IPS-18c (cell line): ENCODE results near the gene TRDN.

Experiments
- H3K4me3 ChIP-seq: 2 replicates; pipeline ENCODE4 v1.7.0; 2013; ENCODE audit warnings: low read depth, mild to moderate bottlenecking, low read length, moderate library complexity; ENCODE audit not compliant: insufficient read depth
- H3K9me3 ChIP-seq: one replicate; pipeline ENCODE4 v1.6.1; 2013; ENCODE audit warnings: mild to moderate bottlenecking, low read length, moderate library complexity; ENCODE audit not compliant: control insufficient read depth, insufficient read depth

Gene TRDN

DNA sequence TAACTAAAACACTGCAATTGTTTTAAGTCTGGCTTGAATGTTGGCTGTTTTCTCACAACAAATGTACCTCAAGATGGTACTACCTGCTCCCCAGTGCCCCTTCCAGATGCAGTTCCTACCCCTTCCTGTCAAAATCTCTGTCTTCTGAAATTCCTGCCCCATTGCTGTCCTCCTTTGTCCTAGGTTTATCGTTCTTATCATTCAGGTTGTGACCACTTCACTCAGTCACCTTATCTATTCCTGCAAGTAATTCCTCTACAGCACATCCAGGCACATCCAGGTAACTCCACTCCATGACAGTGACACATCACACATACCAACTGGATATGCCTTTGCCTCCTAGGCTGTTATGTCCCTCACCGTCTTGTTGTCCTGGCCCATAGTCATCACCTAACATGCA is 90.2 kb downstream of the TRDN start:
- H3K4me3 ChIP-seq: no peak overlapping the region

DNA sequence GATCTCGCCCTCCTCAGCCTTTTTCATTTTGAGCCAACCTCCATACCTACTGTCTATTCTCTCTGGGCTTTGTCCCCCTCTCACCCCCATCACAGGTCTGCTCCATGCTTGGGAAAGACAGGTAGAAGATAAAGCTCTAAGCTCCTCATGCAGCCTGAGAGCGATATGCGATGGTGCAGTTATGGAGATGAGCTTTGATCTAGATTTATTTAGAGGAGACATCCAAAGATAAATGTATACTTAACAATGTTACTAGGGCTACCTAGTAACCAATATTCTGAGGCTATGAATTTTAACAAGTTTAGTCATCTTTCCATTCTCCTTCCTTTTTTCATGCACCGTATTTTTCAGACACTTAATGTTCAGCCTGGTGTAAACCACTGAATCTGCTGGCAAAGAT is 95.3 kb downstream of the TRDN start:
- H3K9me3 ChIP-seq: no peaks in the 10 kb centered on the region
- H3K4me3 ChIP-seq: no peak overlapping the region

More for the DNA sequence above, 90.2 kb downstream of the TRDN start:
- H3K9me3 ChIP-seq: no peaks in the 10 kb centered on the region

DNA sequence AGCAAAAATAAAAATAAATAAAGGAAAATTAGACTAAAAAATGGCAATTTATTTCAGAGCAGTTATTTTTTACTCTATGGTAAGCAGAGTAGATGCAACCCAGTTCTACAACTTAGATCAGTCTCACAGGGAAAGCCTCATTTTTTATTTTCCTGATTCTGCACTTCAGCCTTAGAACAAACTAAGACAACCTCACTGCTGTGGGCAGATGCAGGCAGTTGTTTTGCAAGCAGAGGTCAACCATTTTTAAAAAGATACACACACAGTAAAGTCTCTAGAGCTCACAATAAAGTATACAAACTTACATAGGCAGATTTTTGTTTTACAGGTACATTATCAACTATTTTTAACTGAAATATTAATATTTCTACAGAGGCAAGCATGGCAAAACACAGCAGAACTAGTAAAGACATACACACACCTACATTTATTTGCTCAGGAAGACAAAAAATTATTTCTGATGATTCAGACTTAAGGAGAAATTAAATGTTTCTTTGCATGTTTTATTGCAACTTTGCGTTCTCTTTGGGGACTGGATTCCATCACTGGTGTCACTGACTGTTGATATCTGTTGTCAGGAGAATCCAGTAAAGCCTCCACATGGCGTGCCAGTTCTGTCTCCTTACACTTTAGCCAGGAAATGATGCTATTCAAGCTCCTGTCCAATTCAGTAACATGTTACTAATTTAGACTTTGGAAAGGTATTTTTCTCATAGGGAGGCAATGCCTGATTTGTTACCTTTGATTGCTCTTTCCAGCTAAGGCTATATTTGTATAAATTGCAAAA is 102.7 kb downstream of the TRDN start:
- Histone ChIP-seq H3K4me3 (no peak overlapping the region), H3K9me3 (no peaks in the 10 kb centered on the region)

DNA sequence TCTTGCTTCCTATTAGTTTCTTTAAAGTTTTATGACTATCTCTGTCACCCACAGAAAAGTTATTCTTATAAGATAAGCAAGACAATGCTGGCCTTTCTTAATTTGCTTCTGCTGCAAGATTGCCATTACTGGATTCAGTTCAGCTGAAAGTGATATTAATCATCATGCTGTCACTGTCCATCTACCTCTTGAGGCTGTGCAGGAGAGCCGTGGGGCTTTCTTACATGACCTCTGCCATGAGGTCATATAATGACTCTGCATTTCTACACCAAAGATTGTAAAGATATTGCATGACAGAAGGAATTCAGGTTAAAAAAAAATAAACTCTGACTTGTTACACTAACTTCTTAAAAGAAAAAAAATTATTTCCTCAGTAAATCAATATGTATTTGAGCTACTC is 106.9 kb downstream of the TRDN start:
- no peaks in the 10 kb centered on the region for H3K9me3 ChIP-seq
- no peak overlapping the region for H3K4me3 ChIP-seq

DNA sequence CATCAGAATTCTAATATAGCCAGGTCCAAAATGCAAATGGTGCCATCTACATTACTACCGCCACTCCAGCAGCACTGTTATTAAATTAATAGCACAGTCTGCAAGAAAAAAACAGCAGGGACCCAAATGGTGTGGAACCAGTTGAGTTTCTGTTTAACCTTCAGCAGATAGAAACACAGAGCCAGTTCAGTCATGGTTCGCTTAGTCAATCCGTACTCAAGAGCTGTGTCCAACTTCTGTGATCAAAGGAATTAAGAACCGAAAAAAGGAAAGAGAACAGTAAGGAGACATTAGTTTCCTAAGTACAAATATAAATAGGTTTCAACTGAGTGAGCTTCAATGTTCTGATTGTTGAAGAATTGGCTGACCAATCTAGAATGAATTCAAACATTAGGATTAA is 107.7 kb downstream of the TRDN start:
- no peak overlapping the region for H3K4me3 ChIP-seq
- H3K9me3 ChIP-seq: no peaks in the 10 kb centered on the region

DNA sequence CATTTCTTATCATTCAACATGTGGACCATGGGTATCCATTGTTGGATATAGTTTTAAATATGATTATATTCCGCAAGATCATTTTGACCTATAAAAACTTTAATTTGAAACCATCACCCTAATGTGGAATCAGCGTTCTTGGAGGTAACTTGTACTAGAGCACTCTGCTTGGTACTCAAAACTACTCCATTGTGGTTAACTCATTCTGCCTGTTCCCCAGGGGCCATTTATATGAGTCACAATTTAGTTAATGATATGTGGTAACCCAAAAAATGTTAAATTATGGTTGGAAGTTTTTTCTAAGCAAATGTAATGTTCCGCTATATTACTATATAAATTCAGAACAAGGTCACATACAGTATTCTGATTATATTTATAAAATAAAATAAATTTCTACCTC is 109.3 kb downstream of the TRDN start:
- no peak overlapping the region for H3K4me3 ChIP-seq
- H3K9me3 ChIP-seq: no peaks in the 10 kb centered on the region

DNA sequence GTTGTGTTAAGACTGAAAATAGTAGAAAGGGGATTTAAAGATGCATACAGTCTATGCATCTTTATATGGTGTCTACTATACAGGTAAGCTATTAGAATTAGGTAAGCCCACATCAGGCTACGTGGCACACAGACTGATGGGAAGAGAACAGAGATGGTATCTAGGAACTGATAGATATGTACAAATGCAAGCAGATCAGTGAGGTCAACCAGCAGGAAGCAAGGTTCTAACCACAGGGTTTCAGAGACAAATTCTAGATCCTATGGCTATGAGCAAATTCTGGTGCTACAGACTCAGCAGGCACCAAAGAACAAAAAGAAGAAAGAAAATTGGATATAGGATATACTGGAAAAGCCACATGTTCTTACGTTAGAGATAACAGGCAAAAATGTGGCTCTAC is 110.6 kb downstream of the TRDN start:
- Histone ChIP-seq H3K4me3 (no peak overlapping the region), H3K9me3 (no peaks in the 10 kb centered on the region)

DNA sequence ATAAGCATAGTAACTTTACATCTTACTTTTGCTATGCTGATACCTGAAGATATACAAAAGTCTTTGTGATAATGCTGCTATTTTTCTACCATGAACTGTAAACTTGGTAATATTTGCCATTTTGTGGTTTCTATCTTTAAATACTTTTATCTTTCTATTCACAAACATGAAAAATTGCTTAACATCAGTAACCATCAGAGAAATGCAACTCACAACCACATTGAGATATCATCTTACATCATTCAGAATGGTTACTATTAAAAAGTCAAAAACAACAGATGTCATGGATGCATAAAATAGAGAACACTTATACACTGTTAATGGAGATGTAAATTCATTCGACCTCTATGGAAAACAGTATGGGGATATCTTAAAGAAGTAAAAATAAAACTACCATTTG is 112.0 kb downstream of the TRDN start:
- no peaks in the 10 kb centered on the region for H3K9me3 ChIP-seq

DNA sequence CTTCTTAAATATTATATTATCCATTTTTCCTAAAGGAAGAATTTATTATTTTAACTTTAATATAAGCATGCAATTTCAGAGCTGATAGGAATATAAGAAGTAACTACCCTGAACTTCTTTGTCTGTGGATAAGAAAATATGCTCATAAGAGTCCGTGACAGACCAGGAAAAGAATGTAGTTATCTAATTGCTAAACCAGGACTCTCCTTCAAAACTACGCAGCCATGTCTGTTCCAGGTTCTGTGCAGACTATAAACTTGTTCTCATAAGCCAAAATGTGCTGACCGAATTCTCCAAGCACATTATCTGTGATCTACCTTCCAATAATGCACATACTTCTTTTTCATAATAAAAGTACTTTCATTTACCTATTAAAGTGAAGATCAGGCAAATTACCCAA is 116.5 kb downstream of the TRDN start:
- H3K9me3 ChIP-seq: no peaks in the 10 kb centered on the region
- H3K4me3 ChIP-seq: no peak overlapping the region

More for the DNA sequence above, 112.0 kb downstream of the TRDN start:
- no peak overlapping the region for H3K4me3 ChIP-seq

DNA sequence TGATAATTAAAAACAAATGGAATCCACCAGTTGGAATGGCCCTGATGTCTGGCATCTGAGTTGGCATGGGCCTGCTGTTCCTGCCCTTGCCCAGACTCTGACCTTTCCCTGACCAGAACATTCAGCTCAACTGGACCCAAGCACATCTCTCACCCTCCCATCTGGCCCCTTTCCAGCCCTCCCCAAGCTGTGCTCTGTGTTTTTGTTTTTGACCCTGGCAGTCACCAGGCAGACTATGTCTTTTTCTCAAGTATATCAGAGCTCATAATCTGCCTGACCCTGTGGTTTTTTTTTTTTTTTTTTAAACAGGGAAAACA is 117.6 kb downstream of the TRDN start:
- Histone ChIP-seq H3K9me3 (no peaks in the 10 kb centered on the region), H3K4me3 (no peak overlapping the region; the same call in 1 of the 2 replicates)

DNA sequence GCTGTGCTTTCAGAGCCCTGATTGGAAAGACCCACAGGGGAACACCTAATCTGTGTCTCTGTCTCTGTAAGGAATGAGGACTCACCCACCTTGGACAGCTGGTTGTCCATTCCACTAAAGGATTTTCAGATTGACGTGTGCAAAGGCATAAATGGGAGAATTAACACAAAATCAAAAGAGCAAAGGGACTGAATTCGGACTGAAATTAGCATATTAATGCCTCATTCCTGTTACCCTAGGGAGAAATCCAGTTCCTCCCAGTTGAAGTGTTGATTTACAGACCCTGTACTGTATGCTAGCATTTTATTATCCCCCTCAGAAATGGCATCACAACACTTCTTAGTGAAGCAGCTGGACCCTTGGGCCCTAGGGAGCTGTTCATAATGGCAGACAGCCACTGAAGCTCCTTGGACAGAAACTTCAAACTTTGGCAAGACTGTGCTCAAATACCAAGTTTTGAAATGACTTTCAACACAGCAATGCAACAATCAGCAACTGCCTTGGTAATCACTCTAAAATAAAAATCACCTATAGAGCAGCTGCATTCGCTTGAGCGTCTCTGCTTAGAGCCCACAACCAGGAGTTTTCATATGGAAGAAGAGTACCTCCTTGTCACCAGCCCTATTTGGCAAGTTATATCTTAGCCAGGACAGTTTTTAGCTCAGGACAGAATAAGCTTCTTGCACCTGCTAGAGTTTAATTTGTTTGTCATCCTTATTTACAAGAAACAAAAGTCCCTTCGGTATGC is 118.1 kb downstream of the TRDN start:
- Histone ChIP-seq H3K9me3 (no peaks in the 10 kb centered on the region), H3K4me3 (no peak overlapping the region; the same call in 1 of the 2 replicates)

DNA sequence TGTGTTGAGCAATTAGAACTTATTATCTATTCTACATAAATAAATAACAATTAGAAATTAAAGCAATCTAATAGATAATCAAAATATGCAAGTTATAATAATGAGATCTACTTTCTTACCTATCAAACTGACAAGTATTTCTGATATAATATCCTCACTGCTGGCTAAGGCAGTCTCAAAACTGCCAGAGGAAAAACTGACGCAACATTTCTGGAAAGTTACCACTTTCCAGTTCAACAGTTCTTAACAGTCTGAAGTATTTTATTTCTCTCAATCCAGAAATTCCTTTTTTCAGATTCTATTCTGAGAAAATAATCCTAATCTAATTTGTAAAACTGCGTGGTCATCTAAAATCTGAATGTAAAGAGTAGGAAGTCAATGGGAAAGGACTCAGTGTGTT is 121.0 kb downstream of the TRDN start:
- Histone ChIP-seq H3K9me3 (no peaks in the 10 kb centered on the region), H3K4me3 (no peak overlapping the region)

DNA sequence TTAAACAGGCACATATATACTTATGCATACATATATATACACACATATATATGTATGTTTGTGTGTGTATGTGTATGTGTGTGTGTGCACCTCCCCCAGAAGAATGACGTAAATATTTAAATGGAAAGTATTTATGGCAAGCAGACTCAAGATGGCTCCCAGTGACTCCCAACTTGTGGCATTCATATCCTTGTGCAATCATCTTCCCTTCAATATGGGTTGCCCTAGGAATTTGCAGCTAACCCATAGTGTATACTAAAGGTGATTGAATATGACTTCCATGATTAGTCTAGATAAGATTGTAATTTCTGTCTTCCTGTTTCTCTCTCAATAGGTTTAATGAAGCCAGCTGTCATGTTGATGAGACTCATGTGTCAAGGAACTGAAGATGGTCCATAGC is 127.6 kb downstream of the TRDN start:
- Histone ChIP-seq H3K9me3 (no peaks in the 10 kb centered on the region), H3K4me3 (no peak overlapping the region)

DNA sequence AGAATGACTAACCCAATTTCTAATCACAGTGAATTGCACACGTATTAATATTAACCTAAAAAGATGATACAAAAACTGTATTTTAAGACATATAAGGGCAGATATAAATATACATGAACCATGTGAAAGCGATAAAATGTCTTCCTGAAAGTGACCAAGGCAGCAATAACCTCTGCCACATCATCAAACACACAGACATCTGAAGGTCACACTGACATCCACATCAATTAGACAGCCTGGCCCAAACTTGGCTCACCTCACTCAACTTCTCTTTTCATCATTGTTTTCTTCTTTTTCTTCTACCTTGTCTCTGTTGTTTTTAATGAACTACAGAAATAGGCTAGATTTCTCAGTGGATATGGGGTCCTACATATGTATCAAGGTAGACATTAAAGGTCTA is 128.5 kb downstream of the TRDN start:
- H3K4me3 ChIP-seq: no peak overlapping the region
- H3K9me3 ChIP-seq: no peaks in the 10 kb centered on the region

DNA sequence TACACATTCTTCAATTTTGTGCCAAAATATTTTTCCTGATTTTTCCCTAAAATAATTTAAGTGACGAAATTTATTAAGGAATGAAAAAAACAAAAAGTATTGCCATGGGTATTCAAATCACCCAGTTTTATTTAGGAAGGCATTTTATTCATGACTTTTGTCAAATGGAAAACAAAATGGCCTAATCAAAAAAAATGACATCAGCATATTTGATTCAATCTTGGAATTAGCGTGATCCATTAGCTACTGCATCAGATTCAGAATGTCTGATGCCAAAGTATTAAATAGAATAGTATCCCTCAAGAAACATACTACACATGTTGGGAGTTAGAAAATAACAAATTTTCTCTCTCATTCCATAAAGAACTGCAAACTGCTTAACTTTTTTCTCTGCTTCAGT is 129.2 kb downstream of the TRDN start:
- Histone ChIP-seq H3K9me3 (no peaks in the 10 kb centered on the region), H3K4me3 (no peak overlapping the region)

DNA sequence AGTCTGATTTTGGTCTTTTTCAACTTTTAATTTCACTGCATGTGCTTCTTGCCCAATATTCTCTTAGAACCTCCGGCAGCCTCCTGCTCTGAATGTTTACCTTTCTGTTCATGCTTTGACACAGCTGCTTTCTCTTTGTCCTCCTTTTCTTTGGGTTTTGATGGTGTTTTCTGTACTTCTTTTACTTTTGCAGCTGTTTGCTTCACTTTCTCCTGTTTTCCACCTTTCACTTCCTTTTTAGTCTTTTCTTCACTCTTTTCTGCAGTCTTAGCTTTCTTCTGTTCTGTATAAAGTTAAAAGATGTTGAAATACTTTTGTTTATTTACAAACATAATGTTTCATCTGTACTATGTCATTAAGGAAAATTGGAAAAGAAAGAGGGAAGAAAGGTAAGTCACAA is 133.1 kb downstream of the TRDN start:
- Histone ChIP-seq H3K4me3 (no peak overlapping the region), H3K9me3 (no peaks in the 10 kb centered on the region)

DNA sequence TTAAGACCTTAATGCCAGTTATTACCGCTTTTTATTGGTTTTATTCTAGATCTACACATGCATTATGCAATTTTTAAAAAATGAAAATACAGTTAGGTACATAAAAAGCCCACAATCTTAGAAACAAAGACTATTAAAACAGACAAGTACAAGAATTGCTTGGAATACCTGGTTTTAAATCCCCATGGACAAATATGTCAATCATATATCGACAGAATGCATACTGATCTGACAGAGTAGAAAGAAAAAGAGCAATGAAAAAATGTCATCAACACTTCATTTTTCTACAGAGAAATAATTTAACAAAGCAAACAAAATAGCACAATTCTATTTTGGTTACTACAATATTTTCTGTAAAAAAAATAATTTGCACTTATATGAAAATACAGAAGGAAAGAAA is 139.7 kb downstream of the TRDN start:
- no peaks in the 10 kb centered on the region for H3K9me3 ChIP-seq
- H3K4me3 ChIP-seq: no peak overlapping the region

DNA sequence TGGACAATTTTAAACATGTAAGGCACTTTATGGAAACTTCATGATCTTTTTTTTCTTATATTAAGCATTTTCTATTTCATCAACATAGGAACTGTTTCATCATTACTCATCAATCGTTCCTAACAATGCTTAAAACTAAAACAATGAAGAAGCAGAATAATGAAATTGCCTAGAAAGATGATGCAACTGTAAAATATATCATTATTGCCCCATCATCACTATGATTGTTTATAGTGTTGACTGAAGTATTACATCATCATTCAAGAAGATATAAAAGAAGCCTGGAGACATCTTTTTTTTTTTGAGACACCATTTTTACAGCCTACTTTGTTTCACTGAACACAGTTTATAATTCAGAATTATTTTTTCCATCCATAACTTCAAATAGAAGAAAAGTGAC is 147.2 kb downstream of the TRDN start:
- H3K9me3 ChIP-seq: no peaks in the 10 kb centered on the region
- H3K4me3 ChIP-seq: no peak overlapping the region

DNA sequence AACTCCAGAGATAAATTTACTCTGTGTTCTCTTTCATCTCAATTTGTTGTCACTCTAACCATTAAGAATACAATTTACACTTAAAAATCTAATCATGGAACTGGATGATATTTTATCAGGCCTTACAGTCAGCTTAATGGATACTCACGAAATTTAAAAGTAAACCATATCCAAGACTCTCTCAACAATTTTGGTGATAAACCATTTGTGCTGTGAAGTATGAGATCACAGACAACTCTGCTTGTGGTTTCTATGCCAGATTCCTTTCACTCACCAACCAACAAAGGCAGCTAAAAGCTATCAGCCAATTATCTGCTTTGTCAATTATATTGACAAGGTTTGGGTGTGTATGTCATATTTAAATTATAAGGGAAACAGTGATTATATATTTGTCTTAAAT is 155.8 kb downstream of the TRDN start:
- H3K9me3 ChIP-seq: no peaks in the 10 kb centered on the region

More for the DNA sequence above, 155.8 kb downstream of the TRDN start:
- H3K4me3 ChIP-seq: no peak overlapping the region
